ENCODE measurements around the gene RPUSD1. TPM values are rescaled to one million over a fixed set of nuclear protein-coding genes. Genes with fewer than 3 reads are reported as not detected.

The RPUSD1 gene
- total and polyA plus RNA-seq, 2 of the 13 experiments (the other 11 are each of a cell fraction or from before 2014, with no cell fraction given) = 13.1 to 26.2 TPM

GRCh38 chr16:760545-761343 is 27.4 kb downstream of the RPUSD1 start, which contains the start of gene MSLN (continued):
- TF ChIP-seq THAP9 (CRISPR knock-in tag; IDR thresholded peaks at IDR 0.05; ENCODE audit: borderline replicate concordance) = peak; percentile 53
- TF ChIP-seq ISL2 (CRISPR knock-in tag; IDR thresholded peaks at IDR 0.05) = 0 out of 2 replicates have a peak, but pooled peaks have one; percentile 12
- peak; percentile 56; the same call in 1 of the 2 replicates for TF ChIP-seq MTA1 (CRISPR knock-in tag; IDR thresholded peaks at IDR 0.05; ENCODE audit: borderline replicate concordance)
- no peak for TF ChIP-seq TSC22D2 (CRISPR knock-in tag; IDR thresholded peaks at IDR 0.05; ENCODE audit: borderline replicate concordance)
- no peak for TF ChIP-seq KLF11 (CRISPR knock-in tag; IDR thresholded peaks at IDR 0.05)
- no peak for TF ChIP-seq MXI1 (IDR thresholded peaks at IDR 0.05; ENCODE audit: borderline replicate concordance, low read depth, low read length)
- peak; percentile 37 for TF ChIP-seq ZBTB7B (CRISPR knock-in tag; IDR thresholded peaks at IDR 0.05)
- peak; percentile 15; the same call in 1 of the 2 replicates for TF ChIP-seq HDAC2 (CRISPR knock-in tag; IDR thresholded peaks at IDR 0.05)
- peak; percentile 59; the same call in 1 of the 2 replicates for TF ChIP-seq ZNF512B (CRISPR knock-in tag; IDR thresholded peaks at IDR 0.05; ENCODE audit: borderline replicate concordance)
- 0 out of 2 replicates have a peak, but pooled peaks have one; percentile 16 for TF ChIP-seq GFI1 (CRISPR knock-in tag; IDR thresholded peaks at IDR 0.05; ENCODE audit: borderline replicate concordance)
- no peak for TF ChIP-seq CAMTA2 (CRISPR knock-in tag; IDR thresholded peaks at IDR 0.05; ENCODE audit: borderline replicate concordance)
- no peak for TF ChIP-seq E2F5 (CRISPR knock-in tag; conservative IDR thresholded peaks at IDR 0.05)
